ENCODE data around the gene HEXIM1. TPM values are rescaled to one million over a fixed set of nuclear protein-coding genes. Genes with fewer than 3 reads are reported as not detected.

The HEXIM1 gene
- total RNA-seq, 1 donor, result 11.7 TPM

GRCh38 chr17:45107293-45108010, 40.8 kb upstream of the HEXIM1 start:
- DNase-seq (ENCODE audit: low read depth), result no peak
- no peak for TF ChIP-seq CTCF (IDR thresholded peaks at IDR 0.05; ENCODE audit: insufficient read depth, low read depth, low read length)

GRCh38 chr17:45108051-45108450, 40.2 kb upstream of the HEXIM1 start:
- H3K4me3 ChIP-seq (ENCODE audit: low read depth, low read length), result no peak overlapping the region
- no peak for DNase-seq (ENCODE audit: low read depth)
- no peak for TF ChIP-seq CTCF (IDR thresholded peaks at IDR 0.05; ENCODE audit: insufficient read depth, low read depth, low read length)

More at GRCh38 chr17:45107293-45108010, 40.8 kb upstream of the HEXIM1 start:
- H3K4me3 ChIP-seq (ENCODE audit: low read depth, low read length), result no peak overlapping the region

- peak; percentile 17 for TF ChIP-seq CTCF (IDR thresholded peaks at IDR 0.05; ENCODE audit: insufficient read depth, low read depth, low read length)
- DNase-seq (ENCODE audit: low read depth), result no peak
- no peak overlapping the region for H3K4me3 ChIP-seq (ENCODE audit: low read depth, low read length)
Observed at GRCh38 chr17:45108595-45109521, 39.4 kb upstream of the HEXIM1 start.

GRCh38 chr17:45110676-45111611, 37.3 kb upstream of the HEXIM1 start:
- no peak for TF ChIP-seq CTCF (IDR thresholded peaks at IDR 0.05; ENCODE audit: insufficient read depth, low read depth, low read length)
- DNase-seq (ENCODE audit: low read depth), result no peak
- H3K4me3 ChIP-seq (ENCODE audit: low read depth, low read length), result no peak overlapping the region

- no peak overlapping the region for H3K4me3 ChIP-seq (ENCODE audit: low read depth, low read length)
- no peak for TF ChIP-seq CTCF (IDR thresholded peaks at IDR 0.05; ENCODE audit: insufficient read depth, low read depth, low read length)
- no peak for DNase-seq (ENCODE audit: low read depth)
Observed at GRCh38 chr17:45111850-45112249, 36.4 kb upstream of the HEXIM1 start.

All from fibroblast of villous mesenchyme (primary cell).